Measurements from ENCODE around the gene FANCD2.

- TF ChIP-seq POLR2A (IDR thresholded peaks at IDR 0.05) (no peak), CTCF (IDR thresholded peaks at IDR 0.05) (no peak)
Measured at GRCh38 chr3:10106919-10107318, 80.7 kb downstream of the FANCD2 start.

Measured in suprapubic skin (tissue), 3 donors.